ENCODE results near the gene KCNT1.

DNA sequence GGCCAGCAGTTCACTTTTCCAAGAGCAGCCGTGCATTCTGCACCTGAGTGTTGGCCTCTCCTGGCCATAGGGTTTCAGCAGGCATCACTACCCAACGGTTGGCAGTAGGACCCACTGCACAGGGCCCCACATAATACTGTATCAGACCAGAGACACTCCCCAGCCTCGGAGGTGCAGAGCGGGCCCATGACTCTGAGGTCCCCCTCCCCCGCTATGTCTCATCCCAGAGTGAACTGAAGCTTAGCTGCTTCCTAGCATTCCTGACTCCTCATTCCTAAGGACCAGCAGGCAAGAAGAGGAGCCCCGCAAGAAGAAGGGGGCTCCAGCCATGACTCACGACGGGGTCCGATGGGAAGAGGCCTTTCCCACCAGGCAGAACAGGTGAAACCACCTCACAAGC is 138.1 kb downstream of the KCNT1 start:
- TF ChIP-seq MXI1 (IDR thresholded peaks at IDR 0.05; ENCODE audit: low read depth, low read length) (no peak), HDAC2 (IDR thresholded peaks at IDR 0.05) (no peak), ZNF207 (IDR thresholded peaks at IDR 0.05; ENCODE audit: borderline replicate concordance) (no peak), SP1 (IDR thresholded peaks at IDR 0.05; ENCODE audit: low read depth, low read length) (no peak), NRF1 (conservative IDR thresholded peaks at IDR 0.05; ENCODE audit: low read depth, low read length) (no peak), EP300 (IDR thresholded peaks at IDR 0.05; ENCODE audit: borderline replicate concordance in 1 of 2, control insufficient read depth in 1 of 2, low read depth in 2 of 2, low read length in 2 of 2) (no peak), MYC (IDR thresholded peaks at IDR 0.05; ENCODE audit: insufficient read depth, insufficient read length, insufficient replicate concordance, low read length, severe bottlenecking) (no peak), EZH2 (IDR thresholded peaks at IDR 0.05; ENCODE audit: borderline replicate concordance, control insufficient read depth, low read depth, low read length) (no peak), POLR2A (IDR thresholded peaks at IDR 0.05; ENCODE audit: low read depth, low read length) (no peak), CTCF (IDR thresholded peaks at IDR 0.05 in 2 of 3, conservative IDR thresholded peaks at IDR 0.05 in 1 of 3; ENCODE audit: control insufficient read depth in 2 of 3, extremely low read depth in 1 of 3, insufficient read depth in 1 of 3, low read depth in 3 of 3, low read length in 3 of 3) (no peak), SREBF2 (IDR thresholded peaks at IDR 0.05; ENCODE audit: low read length) (no peak), CEBPB (IDR thresholded peaks at IDR 0.05; ENCODE audit: borderline replicate concordance in 1 of 2, low read depth in 2 of 2, low read length in 2 of 2) (no peak)

Measured in GM12878 (cell line).